Measurements from ENCODE around the gene SH3RF1. TPM values are rescaled to one million over a fixed set of nuclear protein-coding genes. Genes with fewer than 3 reads are reported as not detected.
"Not testable (repeated sequence)": the region's sequence is repeated elsewhere in the genome, so short reads cannot be mapped to it uniquely, and the experiment has no call there.

SH3RF1 gene
- total RNA-seq, 2 donors from 2014 or later = 7.8 to 12.4 TPM

DNA sequence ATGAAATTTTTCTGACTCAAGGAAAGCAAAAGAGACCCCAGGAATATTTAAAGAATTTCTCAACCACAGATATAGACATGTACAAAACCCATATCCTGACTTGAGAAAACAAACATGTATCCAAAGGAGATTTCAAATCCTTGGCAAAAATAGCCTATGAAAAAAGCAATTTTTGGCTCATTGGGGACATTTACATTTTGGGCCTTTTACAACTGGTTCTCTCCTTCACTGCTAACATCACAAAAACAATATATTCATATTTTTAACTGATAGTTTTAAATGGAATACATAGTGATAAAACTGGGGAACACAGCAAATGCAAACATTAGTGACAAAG, 65.0 kb downstream of the SH3RF1 start:
- H3K9me3 ChIP-seq = no peaks in the 10 kb centered on the region
- H3K27ac ChIP-seq = no peak overlapping the region
- peaks cover 0 to 36% of the 10 kb centered on the region in 2 donors for H3K4me1 ChIP-seq

DNA sequence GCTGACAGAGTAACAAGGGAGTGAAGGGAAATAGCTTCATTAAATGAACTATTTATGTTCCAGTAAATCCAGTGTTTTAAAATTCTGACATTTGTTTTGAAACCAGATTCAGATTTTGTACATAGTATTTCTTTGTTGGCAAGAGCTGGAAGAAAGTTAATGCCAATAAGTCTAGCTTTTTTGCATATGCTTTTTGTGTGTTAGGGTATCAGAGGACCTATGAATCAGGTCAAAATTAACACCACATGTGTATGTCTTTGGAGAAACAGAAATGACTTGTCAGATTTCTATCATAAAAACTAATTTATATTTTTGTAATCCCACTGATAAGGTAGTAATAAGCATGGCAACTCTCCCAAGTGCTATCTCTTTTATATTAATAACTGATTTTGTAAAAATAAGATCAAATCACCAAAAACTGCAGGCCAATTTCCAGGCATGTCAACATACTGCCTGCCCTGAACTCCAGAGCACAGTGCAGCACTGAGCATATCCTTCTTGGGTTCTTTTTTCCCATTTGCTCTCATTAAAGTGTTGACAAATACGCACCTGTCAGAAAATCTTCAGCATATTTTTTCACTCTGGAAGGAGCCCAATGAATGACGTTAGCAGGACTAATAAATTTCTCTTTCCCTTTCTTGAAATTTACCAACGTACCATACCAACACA, 65.5 kb downstream of the SH3RF1 start:
- Histone ChIP-seq H3K36me3 (no peaks in the 10 kb centered on the region), H3K27me3 (no peaks in the 10 kb centered on the region), H3K4me1 (peaks cover 0 to 41% of the 10 kb centered on the region in 2 donors), H3K9me3 (no peaks in the 10 kb centered on the region), H3K27ac (no peak overlapping the region), H3K4me3 (no peak overlapping the region)
- DNase-seq (ENCODE audit: low spot score) = no peak
- TF ChIP-seq, protein P1, sequence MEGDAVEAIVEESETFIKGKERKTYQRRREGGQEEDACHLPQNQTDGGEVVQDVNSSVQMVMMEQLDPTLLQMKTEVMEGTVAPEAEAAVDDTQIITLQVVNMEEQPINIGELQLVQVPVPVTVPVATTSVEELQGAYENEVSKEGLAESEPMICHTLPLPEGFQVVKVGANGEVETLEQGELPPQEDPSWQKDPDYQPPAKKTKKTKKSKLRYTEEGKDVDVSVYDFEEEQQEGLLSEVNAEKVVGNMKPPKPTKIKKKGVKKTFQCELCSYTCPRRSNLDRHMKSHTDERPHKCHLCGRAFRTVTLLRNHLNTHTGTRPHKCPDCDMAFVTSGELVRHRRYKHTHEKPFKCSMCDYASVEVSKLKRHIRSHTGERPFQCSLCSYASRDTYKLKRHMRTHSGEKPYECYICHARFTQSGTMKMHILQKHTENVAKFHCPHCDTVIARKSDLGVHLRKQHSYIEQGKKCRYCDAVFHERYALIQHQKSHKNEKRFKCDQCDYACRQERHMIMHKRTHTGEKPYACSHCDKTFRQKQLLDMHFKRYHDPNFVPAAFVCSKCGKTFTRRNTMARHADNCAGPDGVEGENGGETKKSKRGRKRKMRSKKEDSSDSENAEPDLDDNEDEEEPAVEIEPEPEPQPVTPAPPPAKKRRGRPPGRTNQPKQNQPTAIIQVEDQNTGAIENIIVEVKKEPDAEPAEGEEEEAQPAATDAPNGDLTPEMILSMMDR (IDR thresholded peaks at IDR 0.05) = no peak

More for the DNA sequence above, 65.0 kb downstream of the SH3RF1 start:
- Histone ChIP-seq H3K27me3 (no peaks in the 10 kb centered on the region), H3K4me3 (no peak overlapping the region), H3K36me3 (no peaks in the 10 kb centered on the region)
- DNase-seq (ENCODE audit: low spot score) = no peak
- TF ChIP-seq, protein P1 (IDR thresholded peaks at IDR 0.05) = no peak

DNA sequence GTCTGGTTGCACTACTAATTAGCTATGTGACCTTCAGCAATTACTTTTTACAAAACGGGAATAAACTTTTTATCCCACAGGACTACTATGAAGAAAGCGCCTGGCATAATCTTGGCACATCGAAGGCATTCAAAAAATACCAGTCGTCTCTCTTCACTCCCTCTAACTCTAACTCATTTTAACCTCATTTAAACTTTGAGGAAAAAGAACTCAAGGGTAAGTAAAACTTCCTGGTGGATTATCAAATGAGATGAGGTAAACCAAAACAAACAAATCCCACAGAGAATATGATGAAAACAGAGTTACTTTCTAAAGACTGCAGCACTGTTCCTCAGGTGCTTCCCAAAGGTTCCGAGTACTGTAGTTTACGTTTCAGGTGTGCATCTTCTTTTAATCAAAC, 66.9 kb downstream of the SH3RF1 start:
- Histone ChIP-seq H3K36me3 (no peaks in the 10 kb centered on the region), H3K9me3 (no peaks in the 10 kb centered on the region), H3K4me3 (no peak overlapping the region), H3K27me3 (no peaks in the 10 kb centered on the region), H3K27ac (no peak overlapping the region), H3K4me1 (peaks cover 0 to 41% of the 10 kb centered on the region in 2 donors)
- no peak for DNase-seq (ENCODE audit: low spot score)
- TF ChIP-seq, protein P1 (IDR thresholded peaks at IDR 0.05) = no peak

DNA sequence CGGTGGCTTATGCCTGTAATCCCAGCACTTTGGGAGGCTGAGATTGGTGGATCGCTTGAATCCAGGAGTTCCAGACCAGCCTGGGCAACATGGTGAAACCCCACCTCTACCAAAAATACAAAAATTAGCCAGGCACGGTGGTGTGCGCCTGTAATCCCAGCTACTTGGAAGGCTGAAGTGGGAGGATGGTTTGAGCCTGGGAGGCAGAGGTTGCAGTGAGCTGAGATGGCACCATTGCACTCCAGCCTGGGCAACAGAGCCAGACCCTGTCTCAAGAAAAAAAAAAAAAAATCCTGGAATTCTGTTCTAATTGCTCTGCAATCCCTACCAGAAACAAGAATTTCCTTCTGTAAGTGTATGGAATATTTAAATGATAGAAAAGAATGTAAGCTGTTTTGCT, 67.5 kb downstream of the SH3RF1 start:
- not testable (repeated sequence) for H3K4me3 ChIP-seq; H3K9me3 ChIP-seq; DNase-seq (ENCODE audit: low spot score); H3K27me3 ChIP-seq; H3K27ac ChIP-seq; H3K36me3 ChIP-seq
- H3K4me1 ChIP-seq = peaks cover 0 to 36% of the 10 kb centered on the region in 2 donors

DNA sequence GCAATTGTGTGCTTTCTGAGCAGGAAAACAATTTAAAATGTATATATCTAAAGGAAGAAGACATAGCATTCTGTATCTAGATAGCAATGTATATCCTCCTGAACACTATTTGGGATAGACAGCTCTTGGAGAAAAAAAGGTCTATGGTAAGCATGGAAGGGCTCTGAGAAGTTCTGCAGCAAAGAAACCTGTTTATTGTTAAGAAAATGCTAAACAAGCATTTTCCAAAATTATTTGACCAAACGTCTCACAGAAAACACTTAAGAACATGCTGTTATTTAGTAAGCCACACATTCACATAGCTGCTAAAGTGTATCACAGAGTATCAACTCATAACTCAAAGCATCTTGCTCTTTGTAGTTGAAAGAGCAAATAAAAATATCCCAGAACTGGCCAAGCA, 67.9 kb downstream of the SH3RF1 start:
- no peak for DNase-seq (ENCODE audit: low spot score)
- H3K4me1 ChIP-seq = peaks cover 0 to 32% of the 10 kb centered on the region in 2 donors
- H3K36me3 ChIP-seq = no peaks in the 10 kb centered on the region
- no peak overlapping the region for H3K4me3 ChIP-seq
- H3K9me3 ChIP-seq = no peaks in the 10 kb centered on the region
- no peaks in the 10 kb centered on the region for H3K27me3 ChIP-seq
- TF ChIP-seq, protein P1 (IDR thresholded peaks at IDR 0.05) = no peak
- no peak overlapping the region for H3K27ac ChIP-seq

DNA sequence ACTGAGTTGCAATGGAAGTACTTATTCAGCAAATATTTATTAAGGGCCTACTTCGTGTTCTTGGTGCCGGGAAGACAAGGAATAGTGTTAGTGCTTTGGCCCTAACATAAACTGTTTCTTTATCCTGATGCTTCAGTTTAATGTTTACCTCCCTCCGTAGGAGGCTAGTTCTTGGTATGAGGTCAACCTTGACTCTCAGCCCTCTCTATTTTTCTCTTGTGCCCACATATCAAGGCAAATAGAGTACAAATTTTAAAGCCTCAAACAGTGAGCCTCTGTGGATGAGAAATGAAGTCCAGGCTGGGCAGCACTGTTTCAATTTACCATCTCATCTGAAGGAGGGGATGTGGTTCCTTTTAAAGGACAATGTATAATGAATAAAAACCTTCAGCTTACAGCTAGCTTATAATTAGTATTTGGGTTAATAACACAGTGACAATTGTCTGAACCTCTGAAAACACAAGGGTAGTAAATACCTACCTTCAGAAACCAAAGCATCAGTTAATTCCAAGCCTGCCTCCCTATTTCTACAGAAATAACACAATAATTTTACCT, 68.5 kb downstream of the SH3RF1 start:
- Histone ChIP-seq H3K4me3 (no peak overlapping the region), H3K36me3 (no peaks in the 10 kb centered on the region), H3K9me3 (no peaks in the 10 kb centered on the region), H3K27ac (peak overlapping the region; percentile 41 to 58), H3K4me1 (peaks cover 0 to 32% of the 10 kb centered on the region in 2 donors), H3K27me3 (no peaks in the 10 kb centered on the region)
- DNase-seq (ENCODE audit: low spot score) = no peak
- TF ChIP-seq, protein P1 (IDR thresholded peaks at IDR 0.05) = no peak

Measured in right atrium auricular region (tissue), 2 donors.